ENCODE measurements around the gene REEP1. TPM values are rescaled to one million over a fixed set of nuclear protein-coding genes. Genes with fewer than 3 reads are reported as not detected.

Gene REEP1
- total RNA-seq, 1 donor from 2014 or later: not detected

DNA sequence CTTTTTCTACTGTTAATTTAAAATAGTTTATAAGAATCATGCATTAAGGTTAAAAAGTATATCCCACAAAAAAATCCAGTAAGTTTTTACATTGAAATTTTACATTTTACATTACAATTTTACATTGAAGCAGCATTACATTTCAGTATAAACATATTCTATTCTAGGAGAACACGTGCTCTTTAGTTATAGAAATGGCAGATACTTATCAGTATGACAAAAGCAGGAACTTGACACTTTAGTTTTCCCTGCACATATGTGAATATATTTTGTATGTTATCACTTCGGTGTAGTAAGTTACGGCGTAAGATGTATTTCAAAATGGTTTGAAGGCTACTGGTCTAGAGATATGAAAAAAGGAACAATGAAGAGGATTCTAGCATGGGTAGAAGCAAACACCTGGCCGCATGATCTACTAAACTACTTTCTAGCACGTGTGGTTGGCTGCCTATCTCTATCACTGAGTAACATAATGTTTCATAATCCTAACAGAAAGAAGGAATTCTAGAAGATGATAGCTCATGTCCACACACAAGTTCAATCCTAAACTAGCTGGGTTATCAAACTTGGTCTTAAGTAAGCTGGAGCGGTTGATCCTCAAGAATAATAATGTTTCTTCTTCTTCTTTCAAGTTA lies 147.5 kb downstream of the REEP1 start:
- no peaks in the 10 kb centered on the region for H3K9me3 Mint-ChIP-seq
- peaks cover 72% of the 10 kb centered on the region for H3K4me1 Mint-ChIP-seq
- H3K27ac Mint-ChIP-seq: no peak overlapping the region

DNA sequence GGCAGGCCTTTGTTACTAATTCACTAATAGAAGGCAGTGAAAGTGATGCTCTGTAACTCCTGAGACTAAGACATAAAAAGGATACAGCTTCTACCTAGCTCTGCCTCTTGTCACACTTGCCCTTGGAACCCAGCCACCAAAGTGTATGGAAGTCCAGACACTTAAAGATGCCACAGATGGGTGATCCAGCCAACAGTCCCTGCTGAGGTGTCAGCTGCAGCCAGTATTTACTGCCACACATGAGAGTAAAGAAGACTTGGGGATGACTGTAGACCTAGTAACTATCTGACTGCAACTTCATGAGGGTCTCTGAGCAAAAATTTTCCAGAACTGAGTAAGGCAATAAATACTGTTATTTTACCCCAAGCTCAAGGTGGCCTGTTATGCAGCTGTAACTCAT lies 151.0 kb downstream of the REEP1 start:
- Mint-ChIP-seq H3K36me3 (ENCODE audit: low read depth) (peaks cover 33% of the 10 kb centered on the region), H3K27me3 (no peaks in the 10 kb centered on the region), H3K9me3 (no peaks in the 10 kb centered on the region), H3K27ac (peak overlapping the region; percentile 81), H3K4me3 (no peak overlapping the region), H3K4me1 (peaks cover 66% of the 10 kb centered on the region)
- DNase-seq (no peak), ATAC-seq (ENCODE audit: low read depth) (peak; percentile 34)
- intact Hi-C loops (cut with micrococcal nuclease): no loop called here
- TF ChIP-seq, protein P1, sequence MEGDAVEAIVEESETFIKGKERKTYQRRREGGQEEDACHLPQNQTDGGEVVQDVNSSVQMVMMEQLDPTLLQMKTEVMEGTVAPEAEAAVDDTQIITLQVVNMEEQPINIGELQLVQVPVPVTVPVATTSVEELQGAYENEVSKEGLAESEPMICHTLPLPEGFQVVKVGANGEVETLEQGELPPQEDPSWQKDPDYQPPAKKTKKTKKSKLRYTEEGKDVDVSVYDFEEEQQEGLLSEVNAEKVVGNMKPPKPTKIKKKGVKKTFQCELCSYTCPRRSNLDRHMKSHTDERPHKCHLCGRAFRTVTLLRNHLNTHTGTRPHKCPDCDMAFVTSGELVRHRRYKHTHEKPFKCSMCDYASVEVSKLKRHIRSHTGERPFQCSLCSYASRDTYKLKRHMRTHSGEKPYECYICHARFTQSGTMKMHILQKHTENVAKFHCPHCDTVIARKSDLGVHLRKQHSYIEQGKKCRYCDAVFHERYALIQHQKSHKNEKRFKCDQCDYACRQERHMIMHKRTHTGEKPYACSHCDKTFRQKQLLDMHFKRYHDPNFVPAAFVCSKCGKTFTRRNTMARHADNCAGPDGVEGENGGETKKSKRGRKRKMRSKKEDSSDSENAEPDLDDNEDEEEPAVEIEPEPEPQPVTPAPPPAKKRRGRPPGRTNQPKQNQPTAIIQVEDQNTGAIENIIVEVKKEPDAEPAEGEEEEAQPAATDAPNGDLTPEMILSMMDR (IDR thresholded peaks at IDR 0.05): no peak
- ChIA-PET POLR2A (interaction anchor here (2.2 to 3.5 kb wide), 2 partner anchors 8 to 255 kb away, joined by 11 to 22 read pairs; partner anchors contain the start of genes IMMT and KDM3A), CTCF (interaction anchor here (2.1 kb wide), 1 partner anchor 35 kb away, joined by 6 read pairs; no protein-coding TSS in a partner anchor)

More for the DNA sequence above, 147.5 kb downstream of the REEP1 start:
- no peak for DNase-seq
- Mint-ChIP-seq H3K27me3 (no peaks in the 10 kb centered on the region), H3K36me3 (ENCODE audit: low read depth) (peaks cover 36% of the 10 kb centered on the region), H3K4me3 (no peak overlapping the region)
- TF ChIP-seq, protein P1 (IDR thresholded peaks at IDR 0.05): no peak
- POLR2A ChIA-PET: no interaction called here
- CTCF ChIA-PET: no interaction called here
- ATAC-seq (ENCODE audit: low read depth): no peak
- intact Hi-C loops (cut with micrococcal nuclease): loop anchor here (10.0 kb wide), 3 partner anchors 195 to 775 kb away; partner anchors contain the start of genes CAPG and SH2D6

GRCh38 chr2:86185517-86186212 lies 151.8 kb downstream of the REEP1 start:
- H3K9me3 Mint-ChIP-seq: no peaks in the 10 kb centered on the region
- H3K4me1 Mint-ChIP-seq: peaks cover 61% of the 10 kb centered on the region
- H3K4me3 Mint-ChIP-seq: peak overlapping the region; percentile 32
- ATAC-seq (ENCODE audit: low read depth) (peak; percentile 52), DNase-seq (no peak)
- H3K36me3 Mint-ChIP-seq (ENCODE audit: low read depth): peaks cover 29% of the 10 kb centered on the region
- ChIA-PET POLR2A (interaction anchor here (0.5 to 3.5 kb wide), 4 partner anchors 9 to 256 kb away, joined by 3 to 22 read pairs (median 7); partner anchors contain the start of genes IMMT, KDM3A and MRPL35), CTCF (no interaction called here)
- intact Hi-C loops (cut with micrococcal nuclease): loop anchor here (1.0 to 2.0 kb wide), 2 partner anchors 9 to 13 kb away; partner anchors contain the start of gene MRPL35
- TF ChIP-seq, protein P1 (IDR thresholded peaks at IDR 0.05): no peak
- H3K27me3 Mint-ChIP-seq: no peaks in the 10 kb centered on the region
- peak overlapping the region; percentile 81 for H3K27ac Mint-ChIP-seq

DNA sequence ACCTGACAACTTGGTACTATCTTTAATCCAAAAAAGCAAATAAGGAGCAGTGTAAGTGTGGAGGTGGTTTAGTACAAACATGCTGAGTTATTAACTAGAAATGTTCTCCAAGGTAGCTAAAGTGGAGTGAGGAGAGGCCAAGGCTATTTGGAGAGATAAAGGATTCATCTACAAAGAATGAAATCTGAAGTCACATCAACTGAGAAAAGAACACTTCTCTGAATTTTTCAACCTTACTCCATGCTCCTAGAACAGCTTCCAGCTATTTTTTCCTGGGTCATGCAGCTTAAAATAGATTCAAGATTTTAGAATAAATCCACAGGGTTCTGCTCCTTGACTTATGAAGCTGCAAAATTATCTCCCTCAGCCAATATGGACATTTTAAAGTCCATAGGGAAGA lies 160.8 kb downstream of the REEP1 start:
- H3K4me3 Mint-ChIP-seq: no peak overlapping the region
- TF ChIP-seq, protein P1 (IDR thresholded peaks at IDR 0.05): no peak
- intact Hi-C loops (cut with micrococcal nuclease): no loop called here
- H3K27ac Mint-ChIP-seq: no peak overlapping the region
- DNase-seq: no peak
- peaks cover 21% of the 10 kb centered on the region for H3K4me1 Mint-ChIP-seq
- H3K9me3 Mint-ChIP-seq: no peaks in the 10 kb centered on the region
- ChIA-PET CTCF (no interaction called here), POLR2A (no interaction called here)
- ATAC-seq (ENCODE audit: low read depth): no peak
- peaks cover 70% of the 10 kb centered on the region for H3K36me3 Mint-ChIP-seq (ENCODE audit: low read depth)
- H3K27me3 Mint-ChIP-seq: no peaks in the 10 kb centered on the region

- Mint-ChIP-seq H3K4me3 (no peak overlapping the region), H3K36me3 (ENCODE audit: low read depth) (peaks cover 76% of the 10 kb centered on the region), H3K9me3 (no peaks in the 10 kb centered on the region), H3K4me1 (peaks cover 20% of the 10 kb centered on the region), H3K27ac (no peak overlapping the region), H3K27me3 (no peaks in the 10 kb centered on the region)
- POLR2A ChIA-PET: no interaction called here
- CTCF ChIA-PET: no interaction called here
- DNase-seq: no peak
- ATAC-seq (ENCODE audit: low read depth): no peak
- intact Hi-C loops (cut with micrococcal nuclease): no loop called here
- TF ChIP-seq, protein P1 (IDR thresholded peaks at IDR 0.05): no peak
Measured at GRCh38 chr2:86175828-86176227, 161.6 kb downstream of the REEP1 start.
